Suppressor macrophage treated with lipopolysaccharide for 4 hours (primary cell): ENCODE data around the gene CPLANE2.
"Not testable (repeated sequence)": the region's sequence is repeated elsewhere in the genome, so short reads cannot be mapped to it uniquely, and the experiment has no call there.

Experiments
- DNase-seq: peaks from one replicate; pipeline ENCODE4 v3.0.0-alpha.2; 2020

The CPLANE2 gene

GRCh38 chr1:16248603-16249516, 11.9 kb upstream of the CPLANE2 start:
- peak; percentile 21 for DNase-seq

GRCh38 chr1:16248007-16248436, 11.0 kb upstream of the CPLANE2 start:
- DNase-seq: no peak

GRCh38 chr1:16247441-16247840, 10.5 kb upstream of the CPLANE2 start:
- DNase-seq: no peak

- no peak for DNase-seq
Measured at GRCh38 chr1:16246961-16247360, 10.0 kb upstream of the CPLANE2 start.

- DNase-seq: not testable (repeated sequence)
Measured at GRCh38 chr1:16246239-16246638, 9.3 kb upstream of the CPLANE2 start.

GRCh38 chr1:16245476-16246196, 8.7 kb upstream of the CPLANE2 start:
- no peak for DNase-seq

GRCh38 chr1:16244650-16245285, 7.8 kb upstream of the CPLANE2 start:
- no peak for DNase-seq

- peak; percentile 78 for DNase-seq
Measured at GRCh38 chr1:16243936-16244649, 7.1 kb upstream of the CPLANE2 start.

GRCh38 chr1:16243215-16243610, 6.2 kb upstream of the CPLANE2 start:
- no peak for DNase-seq

- DNase-seq: no peak
Measured at GRCh38 chr1:16242556-16243214, 5.7 kb upstream of the CPLANE2 start.

GRCh38 chr1:16241221-16241708, 4.3 kb upstream of the CPLANE2 start:
- no peak for DNase-seq

- no peak for DNase-seq
Measured at GRCh38 chr1:16239972-16240491, 3.0 kb upstream of the CPLANE2 start.

- no peak for DNase-seq
Measured at GRCh38 chr1:16237343-16237830, 404 bp upstream of the CPLANE2 start.

GRCh38 chr1:16235944-16236510, 956 bp downstream of the CPLANE2 start:
- DNase-seq: no peak

GRCh38 chr1:16235347-16235746, 1.6 kb downstream of the CPLANE2 start:
- no peak for DNase-seq

GRCh38 chr1:16233431-16233830, 3.6 kb downstream of the CPLANE2 start:
- DNase-seq: no peak

GRCh38 chr1:16232316-16232710, 4.7 kb downstream of the CPLANE2 start:
- no peak for DNase-seq

GRCh38 chr1:16231331-16232315, 5.4 kb downstream of the CPLANE2 start:
- no peak for DNase-seq

- no peak for DNase-seq
Measured at GRCh38 chr1:16230744-16231143, 6.2 kb downstream of the CPLANE2 start.
